Activated B cell treated with CpG ODN at 0.5 μM for 24 hours (primary cell): ENCODE results near the gene DSP. TPM values are rescaled to one million over a fixed set of nuclear protein-coding genes. Genes with fewer than 3 reads are reported as not detected.

Source experiments
- ATAC-seq: fragments of 200-7000 bp; cut with Tn5 transposase; one replicate; pipeline ENCODE4 v1.10.0; 2021; ENCODE audit warnings: low read depth, mild to moderate bottlenecking, moderate library complexity
- CTCF ChIA-PET: fragments of 350-600 bp; sonication (Branson Sonifier 250); formaldehyde crosslinking; loops from one replicate; lab custom pipeline; 2021; ENCODE audit warnings: antibody characterized with exemption; lab: Charles Lee
- POLR2A ChIA-PET: fragments of 350-600 bp; sonication (Branson Sonifier 250); formaldehyde crosslinking; loops from one replicate; lab custom pipeline; 2021; ENCODE audit warnings: antibody characterized with exemption; lab: Charles Lee
- DNase-seq: peaks from one replicate; pipeline ENCODE4 v3.0.0; 2022
- H3K27ac Mint-ChIP-seq: one replicate; pipeline ENCODE4 v1.8.0; 2020; ENCODE audit warnings: mixed read lengths
- H3K27me3 Mint-ChIP-seq: one replicate; pipeline ENCODE4 v1.8.0; 2021; ENCODE audit warnings: mixed read lengths
- H3K36me3 Mint-ChIP-seq: one replicate; pipeline ENCODE4 v1.8.0; 2021; ENCODE audit warnings: low read depth, mixed read lengths
- H3K4me1 Mint-ChIP-seq: one replicate; pipeline ENCODE4 v1.8.0; 2021; ENCODE audit warnings: mixed read lengths
- H3K4me3 Mint-ChIP-seq: one replicate; pipeline ENCODE4 v1.8.0; 2020; ENCODE audit warnings: mild to moderate bottlenecking, mixed read lengths
- H3K9me3 Mint-ChIP-seq: one replicate; pipeline ENCODE4 v1.8.0; 2020; ENCODE audit warnings: mixed read lengths
- CTCF ChIP-seq: fragments of 200-600 bp; IDR thresholded peaks from one replicate; pipeline ENCODE4 v1.8.0; 2022; ENCODE audit warnings: antibody characterized with exemption, mild to moderate bottlenecking
- intact Hi-C: fragments of 100-400 bp; cut with micrococcal nuclease; formaldehyde crosslinking; loops from one replicate; pipeline ENCODE4 v1.15.1; 2024
- total RNA-seq: library from RNA; stranded (reverse); gene quantifications from 2 replicates; pipeline ENCODE4 v1.2.3, GENCODE V29; 2022

Gene DSP
- total RNA-seq, 1 donor from 2014 or later, result 0.02 TPM

GRCh38 chr6:7569082-7569481 is 27.6 kb downstream of the DSP start:
- ChIA-PET CTCF (no interaction called here), POLR2A (no interaction called here)
- Mint-ChIP-seq H3K27ac (no peak overlapping the region), H3K9me3 (no peaks in the 10 kb centered on the region), H3K4me1 (no peaks in the 10 kb centered on the region), H3K27me3 (peaks cover 22% of the 10 kb centered on the region), H3K36me3 (no peaks in the 10 kb centered on the region), H3K4me3 (no peak overlapping the region)
- no peak for TF ChIP-seq CTCF
- DNase-seq (no peak), ATAC-seq (no peak)
- intact Hi-C loops, result no loop called here

GRCh38 chr6:7572213-7572943 is 30.9 kb downstream of the DSP start:
- Mint-ChIP-seq H3K27me3 (peaks cover 21% of the 10 kb centered on the region), H3K4me1 (no peaks in the 10 kb centered on the region), H3K36me3 (no peaks in the 10 kb centered on the region), H3K9me3 (no peaks in the 10 kb centered on the region), H3K27ac (no peak overlapping the region), H3K4me3 (no peak overlapping the region)
- CTCF ChIA-PET, result no interaction called here
- intact Hi-C loops, result no loop called here
- ATAC-seq (no peak), DNase-seq (no peak)
- POLR2A ChIA-PET, result no interaction called here
- TF ChIP-seq CTCF, result no peak

- TF ChIP-seq CTCF, result no peak
- Mint-ChIP-seq H3K4me3 (no peak overlapping the region), H3K4me1 (no peaks in the 10 kb centered on the region), H3K9me3 (no peaks in the 10 kb centered on the region), H3K27ac (no peak overlapping the region), H3K36me3 (no peaks in the 10 kb centered on the region), H3K27me3 (peaks cover 14% of the 10 kb centered on the region)
- ATAC-seq, result no peak
- intact Hi-C loops, result no loop called here
- ChIA-PET CTCF (no interaction called here), POLR2A (no interaction called here)
- no peak for DNase-seq
These were observed 33.0 kb downstream of the DSP start for GRCh38 chr6:7574500-7574899.

GRCh38 chr6:7578516-7578915 is 37.0 kb downstream of the DSP start:
- CTCF ChIA-PET, result interaction anchor here (0.9 kb wide), 1 partner anchor 22 kb away, joined by 3 read pairs; no protein-coding TSS in a partner anchor

More at GRCh38 chr6:7578516-7578915, 37.0 kb downstream of the DSP start:
- Mint-ChIP-seq H3K4me3 (no peak overlapping the region), H3K9me3 (no peaks in the 10 kb centered on the region), H3K36me3 (no peaks in the 10 kb centered on the region), H3K27me3 (peaks cover 18% of the 10 kb centered on the region), H3K27ac (no peak overlapping the region), H3K4me1 (no peaks in the 10 kb centered on the region)
- TF ChIP-seq CTCF, result no peak
- POLR2A ChIA-PET, result no interaction called here
- intact Hi-C loops, result no loop called here
- no peak for DNase-seq
- ATAC-seq, result no peak
